DMS53 treated with DMSO at 0.1 percent for 48 hours (cell line): Measurements from ENCODE around the gene MYL12B.
"Not testable (repeated sequence)": the region's sequence is repeated elsewhere in the genome, so short reads cannot be mapped to it uniquely, and the experiment has no call there.

Source experiments
- DNase-seq: peaks from one replicate; lab custom pipeline; 2025; ENCODE audit not compliant: unreplicated experiment; lab: John Stamatoyannopoulos, UW

The MYL12B gene

GRCh38 chr18:3294435-3295080 is 32.6 kb downstream of the MYL12B start:
- peak; percentile 68 for DNase-seq

GRCh38 chr18:3297025-3297984 is 35.4 kb downstream of the MYL12B start:
- peak; percentile 57 for DNase-seq

GRCh38 chr18:3304832-3305231 is 42.9 kb downstream of the MYL12B start:
- DNase-seq, result no peak

- DNase-seq, result no peak
Measured at GRCh38 chr18:3305354-3305762, 43.4 kb downstream of the MYL12B start.

- DNase-seq, result no peak
Measured at GRCh38 chr18:3305933-3306332, 44.0 kb downstream of the MYL12B start.

- no peak for DNase-seq
Measured at GRCh38 chr18:3306391-3306790, 44.5 kb downstream of the MYL12B start.

- DNase-seq, result no peak
Measured at GRCh38 chr18:3313685-3314084, 51.8 kb downstream of the MYL12B start.

- DNase-seq, result not testable (repeated sequence)
Measured at GRCh38 chr18:3315344-3315743, 53.4 kb downstream of the MYL12B start.

- no peak for DNase-seq
Measured at GRCh38 chr18:3319399-3319798, 57.5 kb downstream of the MYL12B start.

GRCh38 chr18:3319894-3320454 is 58.0 kb downstream of the MYL12B start:
- DNase-seq, result no peak

GRCh38 chr18:3321133-3321812 is 59.3 kb downstream of the MYL12B start:
- DNase-seq, result no peak

- DNase-seq, result no peak
Measured at GRCh38 chr18:3323900-3324299, 62.0 kb downstream of the MYL12B start.
